Stromal cell of bone marrow (primary cell): ENCODE results near the gene DUSP8.
"Not testable (repeated sequence)": the region's sequence is repeated elsewhere in the genome, so short reads cannot be mapped to it uniquely, and the experiment has no call there.

Experiments used
- DNase-seq: peaks from one replicate; pipeline ENCODE4 v3.0.0-alpha.2; 2012; ENCODE audit warnings: low read depth

Gene DUSP8

GRCh38 chr11:1586699-1587098 lies 14.6 kb upstream of the DUSP8 start:
- no peak for DNase-seq

GRCh38 chr11:1584661-1585370 lies 12.7 kb upstream of the DUSP8 start, which contains the start of gene KRTAP5-1:
KRTAP5-1 (minus strand) TSS chr11:1585283; CDS start chr11:1585249, 34 bp downstream.
- not testable (repeated sequence) for DNase-seq

DNA sequence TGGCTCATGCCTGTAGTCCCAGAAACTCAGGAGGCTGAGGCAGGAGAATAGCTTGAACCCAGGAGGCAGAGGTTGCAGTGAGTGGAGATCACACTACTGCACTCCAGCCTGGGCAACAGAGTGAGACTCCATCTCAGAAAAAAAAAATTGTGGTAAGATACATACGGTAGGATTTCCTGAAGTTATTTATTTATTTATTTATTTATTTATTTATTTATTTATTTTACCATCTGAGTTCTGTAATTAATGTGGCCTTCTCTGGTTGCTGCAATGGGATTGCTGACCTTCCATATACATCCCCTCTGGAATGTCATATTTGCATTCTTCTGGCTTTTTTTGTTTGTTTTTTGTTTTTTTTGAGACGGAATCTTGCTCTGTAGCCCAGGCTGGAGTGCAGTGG lies 10.8 kb upstream of the DUSP8 start:
- not testable (repeated sequence) for DNase-seq

GRCh38 chr11:1581976-1582375 lies 9.9 kb upstream of the DUSP8 start:
- no peak for DNase-seq

DNA sequence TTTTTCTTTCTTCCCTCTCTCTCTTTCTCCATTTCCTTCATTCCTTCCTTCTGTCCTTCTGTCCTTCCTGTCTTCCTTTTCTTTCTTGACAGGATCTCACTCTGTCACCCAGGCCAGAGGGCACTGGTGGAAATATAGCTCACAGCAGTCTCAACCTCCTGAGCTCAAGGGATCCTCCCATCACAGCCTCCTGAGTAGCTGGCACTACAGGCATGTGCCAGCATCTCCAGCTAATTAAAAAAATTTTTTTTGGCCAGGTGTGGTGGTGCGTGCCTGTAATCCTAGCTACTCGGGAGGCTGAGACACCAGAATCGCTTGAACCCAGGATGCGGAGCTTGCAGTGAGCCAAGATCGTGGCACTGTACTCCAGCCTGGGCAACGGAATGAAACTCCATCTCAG lies 4.8 kb upstream of the DUSP8 start:
- DNase-seq, result no peak

DNA sequence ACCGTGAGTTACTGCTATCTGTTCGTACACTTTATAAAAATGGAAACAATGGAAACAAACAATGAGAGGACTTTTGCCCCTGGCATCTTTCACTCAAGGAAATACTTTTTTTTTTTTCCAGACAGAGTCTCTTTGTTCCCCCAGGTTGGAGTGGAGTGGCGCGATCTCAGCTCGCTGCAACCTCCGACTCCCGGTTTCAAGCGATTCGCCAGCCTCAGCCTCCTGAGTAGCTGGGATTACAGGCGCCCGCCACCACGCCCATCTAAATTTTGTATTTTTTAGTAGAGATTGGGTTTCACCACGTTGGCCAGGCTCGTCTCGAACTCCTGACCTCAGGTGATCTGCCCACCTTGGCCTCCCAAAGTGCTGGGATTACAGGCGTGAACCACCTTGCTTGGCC lies 3.7 kb upstream of the DUSP8 start:
- DNase-seq, result not testable (repeated sequence)

GRCh38 chr11:1574933-1575242 lies 2.8 kb upstream of the DUSP8 start:
- no peak for DNase-seq

DNA sequence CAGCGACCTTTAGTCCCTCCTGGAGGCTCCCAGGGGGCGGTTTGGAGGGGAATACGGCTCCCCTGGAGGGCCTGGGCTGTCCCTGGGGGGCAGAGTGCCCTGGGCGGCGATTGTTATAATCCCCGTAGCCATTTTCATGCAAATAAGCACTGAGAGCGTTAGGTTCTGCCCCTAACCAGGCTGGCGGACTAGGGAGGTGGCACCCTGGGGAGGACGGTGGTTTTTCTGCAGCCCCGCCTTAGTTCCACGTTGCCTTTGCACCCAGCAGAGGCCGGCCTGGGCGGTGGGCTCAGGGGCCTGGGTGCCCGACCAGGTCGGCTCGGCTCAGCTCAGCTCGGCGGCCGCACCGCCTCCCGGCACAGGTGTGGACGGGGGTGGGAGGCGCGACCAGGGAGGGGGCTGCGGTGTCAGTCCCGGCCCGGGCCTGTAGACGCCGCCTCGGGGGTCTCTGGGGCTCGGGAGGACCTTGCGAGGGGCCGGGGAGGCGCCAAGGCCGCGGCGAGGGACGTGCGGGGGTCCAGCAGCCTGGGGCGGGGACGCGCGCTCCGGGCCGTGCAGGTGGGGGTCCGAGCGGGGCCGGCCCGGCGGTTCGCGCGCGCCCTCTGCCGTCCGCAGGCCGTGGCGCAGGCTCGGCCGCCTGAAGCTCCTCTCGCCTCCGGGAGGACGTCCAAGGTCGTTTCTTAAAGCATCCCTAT lies 2.3 kb upstream of the DUSP8 start:
- DNase-seq, result peak; percentile 21

GRCh38 chr11:1573903-1574237 lies 1.8 kb upstream of the DUSP8 start:
- DNase-seq, result no peak

DNA sequence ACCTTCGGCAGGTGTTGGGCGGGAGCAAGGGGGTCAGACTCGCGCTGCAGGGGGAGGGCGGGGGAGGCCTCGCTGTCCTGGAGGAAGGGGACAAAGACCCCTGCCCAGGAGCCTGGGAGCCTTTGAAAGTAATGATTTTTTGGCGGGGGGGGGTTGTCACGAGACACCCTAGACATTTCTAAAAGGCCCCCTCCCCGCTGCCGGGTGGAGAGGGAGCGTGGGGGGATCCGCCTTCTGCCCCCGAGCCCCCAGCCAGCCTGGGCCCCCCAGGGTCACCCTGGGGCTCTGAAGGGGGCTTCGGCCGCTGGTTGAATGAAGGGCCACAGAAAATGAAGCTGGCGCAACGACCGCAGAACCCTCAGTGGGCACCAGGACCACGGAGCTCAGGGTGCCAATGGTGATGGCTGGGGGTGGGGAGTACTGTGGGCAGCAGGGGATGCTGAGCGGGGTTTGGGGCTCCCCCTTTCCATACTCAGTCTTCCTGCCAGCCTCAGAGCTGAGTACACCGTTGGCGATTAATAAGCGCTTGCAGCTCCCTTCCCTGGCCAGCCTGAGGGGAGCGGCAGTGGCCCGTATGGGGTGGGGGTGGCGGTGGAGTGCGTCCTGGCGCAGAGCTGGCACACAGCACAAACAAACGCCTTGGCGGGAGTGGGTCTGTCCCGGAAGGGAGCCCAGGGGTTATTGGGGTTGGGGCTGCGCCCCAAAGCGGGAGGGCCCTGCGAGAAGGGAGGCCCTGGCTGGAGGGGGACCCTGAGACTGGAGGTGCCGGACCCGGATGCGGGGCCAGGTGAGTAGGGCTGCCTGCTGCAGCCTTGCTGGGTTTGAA lies 1.2 kb upstream of the DUSP8 start:
- DNase-seq, result no peak

GRCh38 chr11:1571760-1572196 lies 293 bp downstream of the DUSP8 start:
- no peak for DNase-seq

- DNase-seq, result no peak
Measured at GRCh38 chr11:1570896-1571759, 943 bp downstream of the DUSP8 start.

- no peak for DNase-seq
Measured at GRCh38 chr11:1570531-1570895, 1.6 kb downstream of the DUSP8 start.

- DNase-seq, result no peak
Measured at GRCh38 chr11:1570001-1570453, 2.0 kb downstream of the DUSP8 start.

GRCh38 chr11:1569251-1569780 lies 2.8 kb downstream of the DUSP8 start:
- no peak for DNase-seq

- DNase-seq, result no peak
Measured at GRCh38 chr11:1568441-1568911, 3.6 kb downstream of the DUSP8 start.

DNA sequence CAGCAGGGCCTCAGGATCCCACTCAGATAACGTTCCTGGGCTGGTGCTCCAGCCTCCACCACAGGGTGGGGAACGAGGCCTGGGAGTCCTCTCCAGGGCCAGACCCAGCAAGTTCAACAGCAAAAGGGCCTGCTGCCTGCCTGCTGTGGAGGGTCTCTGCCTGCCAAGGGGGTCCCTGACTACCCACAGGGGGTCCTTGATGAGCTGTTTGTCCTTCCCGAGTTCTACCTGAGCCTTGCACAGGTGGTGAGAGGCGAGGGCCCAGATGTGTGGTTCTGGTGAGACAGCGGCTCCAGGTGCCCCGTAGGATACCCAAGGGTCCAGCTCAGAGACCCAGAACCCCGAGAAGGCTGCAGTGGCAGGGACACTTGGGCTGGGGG lies 4.4 kb downstream of the DUSP8 start:
- DNase-seq, result no peak

DNA sequence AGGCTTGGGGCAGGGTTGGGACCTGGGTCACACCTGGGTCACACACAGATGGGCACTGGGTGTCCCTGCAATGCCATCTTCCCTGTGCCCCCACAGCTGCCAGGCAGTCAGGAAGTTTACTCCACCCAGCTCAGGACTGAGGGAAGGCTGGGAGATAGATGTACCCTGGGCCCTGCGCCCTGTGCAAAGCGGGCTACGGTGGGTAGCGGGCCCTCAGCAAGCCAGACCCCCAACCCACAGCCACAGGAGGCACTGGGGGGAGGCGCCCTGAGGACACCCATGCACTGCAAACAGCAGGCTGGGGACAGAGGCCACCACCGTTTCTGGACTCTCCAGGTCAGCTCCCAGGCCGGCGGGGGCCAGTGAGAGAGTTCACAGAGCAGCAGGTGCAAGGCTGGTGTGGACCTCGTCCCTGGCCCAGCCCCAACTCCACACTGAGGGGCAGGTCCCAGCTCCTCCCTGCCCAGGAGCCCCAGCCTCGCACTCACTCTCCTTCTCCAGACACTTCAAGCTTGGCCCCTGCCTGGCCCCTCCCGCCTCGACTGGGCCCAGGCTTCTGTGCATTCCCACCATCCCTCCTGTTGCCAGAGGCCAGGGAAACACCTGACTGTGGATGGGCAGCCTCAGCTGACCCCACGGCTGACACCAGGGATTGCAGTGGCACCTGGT lies 4.9 kb downstream of the DUSP8 start:
- DNase-seq, result no peak

- no peak for DNase-seq
Measured at GRCh38 chr11:1566381-1567051, 5.6 kb downstream of the DUSP8 start.

DNA sequence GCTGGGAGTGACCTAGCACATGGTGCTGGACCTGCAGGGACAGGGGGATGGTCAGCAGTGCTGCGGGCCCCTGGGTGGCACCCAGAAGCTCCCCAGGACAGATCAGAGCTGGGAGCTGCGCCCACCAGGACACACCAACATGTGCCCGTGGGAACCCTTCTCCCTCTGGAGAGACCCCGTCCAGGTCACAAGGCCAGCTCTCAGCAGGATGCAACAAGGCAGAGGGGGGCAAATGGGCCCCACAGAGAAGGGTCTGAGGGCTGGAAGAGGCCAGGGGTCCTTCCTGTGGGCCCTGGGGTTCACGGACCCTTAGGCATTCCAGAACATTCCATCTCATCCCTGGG lies 6.2 kb downstream of the DUSP8 start:
- DNase-seq, result no peak
